Germinal center (tissue), 1 donor: ENCODE results near the gene DHRS9.

Source experiments
- DNase-seq: peaks from one replicate; pipeline ENCODE4 v3.0.0; 2012; ENCODE audit warnings: mixed read lengths, low spot score

The DHRS9 gene

GRCh38 chr2:169065864-169066517, 3.4 kb upstream of the DHRS9 start:
- DNase-seq = no peak

- no peak for DNase-seq
Observed at GRCh38 chr2:169066897-169067296, 2.5 kb upstream of the DHRS9 start.

- no peak for DNase-seq
Observed at GRCh38 chr2:169069833-169070232, 470 bp downstream of the DHRS9 start.

- DNase-seq = no peak
Observed at GRCh38 chr2:169071455-169071854, 2.1 kb downstream of the DHRS9 start.

- DNase-seq = peak; percentile 19
Observed at GRCh38 chr2:169072163-169072925, 3.0 kb downstream of the DHRS9 start.

GRCh38 chr2:169073211-169073962, 4.0 kb downstream of the DHRS9 start:
- no peak for DNase-seq

GRCh38 chr2:169073963-169074751, 4.8 kb downstream of the DHRS9 start:
- no peak for DNase-seq

- DNase-seq = no peak
Observed at GRCh38 chr2:169077674-169078240, 8.4 kb downstream of the DHRS9 start.

- DNase-seq = peak; percentile 64
Observed at GRCh38 chr2:169080250-169081069, 11.1 kb downstream of the DHRS9 start.

GRCh38 chr2:169081551-169081950, 12.2 kb downstream of the DHRS9 start:
- DNase-seq = no peak

GRCh38 chr2:169082995-169083394, 13.6 kb downstream of the DHRS9 start:
- DNase-seq = peak; percentile 47

- DNase-seq = no peak
Observed at GRCh38 chr2:169086893-169087467, 17.6 kb downstream of the DHRS9 start.

GRCh38 chr2:169087757-169088379, 18.5 kb downstream of the DHRS9 start:
- DNase-seq = no peak

GRCh38 chr2:169089182-169089581, 19.8 kb downstream of the DHRS9 start:
- DNase-seq = no peak

GRCh38 chr2:169090133-169090820, 20.9 kb downstream of the DHRS9 start:
- no peak for DNase-seq

- no peak for DNase-seq
Observed at GRCh38 chr2:169091256-169091655, 21.9 kb downstream of the DHRS9 start.

GRCh38 chr2:169091761-169092519, 22.6 kb downstream of the DHRS9 start:
- no peak for DNase-seq

GRCh38 chr2:169093535-169093934, 24.2 kb downstream of the DHRS9 start:
- DNase-seq = no peak

- no peak for DNase-seq
Observed at GRCh38 chr2:169094676-169095075, 25.3 kb downstream of the DHRS9 start.
